IMR-90 (cell line): Measurements from ENCODE around the gene ANKRD7. TPM values are rescaled to one million over a fixed set of nuclear protein-coding genes. Genes with fewer than 3 reads are reported as not detected.

Experiments used
- ATAC-seq: fragments of 200-7000 bp; cut with Tn5 transposase; 2 replicates; pipeline ENCODE4 v1.9.1; 2020; ENCODE audit warnings: low read depth, mild to moderate bottlenecking, moderate library complexity
- BruUV-seq: library from RNA; stranded (reverse); fragments of 400-500 nt; replicated peaks from 2 replicates; lab custom pipeline; 2021; lab: Mats Ljungman, UMichigan
- CTCF ChIA-PET: fragments of 300-600 bp; formaldehyde crosslinking; extraction: SDS; loops from one replicate; lab custom pipeline; 2021; ENCODE audit warnings: antibody characterized with exemption; lab: Yijun Ruan, JAX
- POLR2A ChIA-PET: fragments of 300-600 bp; sonication (Branson Sonifier 250); formaldehyde crosslinking; loops from one replicate; lab custom pipeline; 2022; ENCODE audit warnings: antibody characterized with exemption; ENCODE audit not compliant: unreplicated experiment; lab: Charles Lee
- DNase-seq: peaks from one replicate; pipeline ENCODE4 v3.0.0; 2013
- H2AFZ ChIP-seq: replicated peaks from 2 replicates; pipeline ENCODE3; 2013; ENCODE audit warnings: low read length, mild to moderate bottlenecking; ENCODE audit not compliant: poor library complexity
- H2AK5ac ChIP-seq: 2 replicates; pipeline ENCODE4 v1.6.1; 2013; ENCODE audit warnings: low read depth, low read length, inconsistent platforms
- H2AK9ac ChIP-seq: replicated peaks from 2 replicates; pipeline ENCODE3; 2013; ENCODE audit warnings: mild to moderate bottlenecking, low read depth, low read length, moderate library complexity; ENCODE audit not compliant: poor library complexity
- H2BK120ac ChIP-seq: 2 replicates; pipeline ENCODE4 v1.6.1; 2013; ENCODE audit warnings: low read depth, low read length, inconsistent platforms
- H2BK15ac ChIP-seq: 3 replicates; pipeline ENCODE4 v1.6.1; 2013; ENCODE audit warnings: low read depth, low read length, inconsistent platforms
- H2BK20ac ChIP-seq: 2 replicates; pipeline ENCODE4 v1.6.1; 2013; ENCODE audit warnings: low read depth, mild to moderate bottlenecking, inconsistent platforms, low read length, moderate library complexity
- H2BK5ac ChIP-seq: 2 replicates; pipeline ENCODE4 v1.6.1; 2013; ENCODE audit warnings: mild to moderate bottlenecking, low read depth, low read length, inconsistent platforms; ENCODE audit not compliant: poor library complexity, severe bottlenecking
- H3K14ac ChIP-seq: replicated peaks from 2 replicates; pipeline ENCODE4 v1.6.1; 2013; ENCODE audit warnings: low read depth, low read length, inconsistent platforms
- H3K18ac ChIP-seq: 2 replicates; pipeline ENCODE4 v1.6.1; 2013; ENCODE audit warnings: low read depth, low read length, control low read depth
- H3K23ac ChIP-seq: 2 replicates; pipeline ENCODE4 v1.6.1; 2013; ENCODE audit warnings: low read depth, low read length, inconsistent platforms
- H3K27ac ChIP-seq: 2 replicates; pipeline ENCODE4 v1.5.1; 2013; ENCODE audit warnings: mild to moderate bottlenecking, control low read depth, low read length; ENCODE audit not compliant: insufficient read depth
- H3K27me3 ChIP-seq: 2 replicates; pipeline ENCODE4 v1.6.1; 2013; ENCODE audit warnings: low read length; ENCODE audit not compliant: control insufficient read depth, insufficient read depth
- H3K36me3 ChIP-seq: 2 replicates; pipeline ENCODE4 v1.6.1; 2013; ENCODE audit warnings: low read length, mixed read lengths; ENCODE audit not compliant: control insufficient read depth, insufficient read depth
- H3K4ac ChIP-seq: 2 replicates; pipeline ENCODE4 v1.6.1; 2013; ENCODE audit warnings: low read depth, low read length, inconsistent platforms
- H3K4me1 ChIP-seq: 2 replicates; pipeline ENCODE4 v1.6.1; 2013; ENCODE audit warnings: low read length, mixed read lengths; ENCODE audit not compliant: control insufficient read depth, insufficient read depth
- H3K4me2 ChIP-seq: 2 replicates; pipeline ENCODE4 v1.6.1; 2013; ENCODE audit warnings: low read depth, mild to moderate bottlenecking, control low read depth, low read length, moderate library complexity
- H3K4me3 ChIP-seq: 2 replicates; pipeline ENCODE4 v1.5.1; 2013; ENCODE audit warnings: low read depth, mild to moderate bottlenecking, control low read depth, low read length, moderate library complexity; ENCODE audit not compliant: insufficient read depth
- H3K56ac ChIP-seq: 2 replicates; pipeline ENCODE4 v1.6.1; 2013; ENCODE audit warnings: low read length, inconsistent platforms; ENCODE audit not compliant: insufficient read depth; ENCODE audit errors: extremely low read depth
- H3K79me1 ChIP-seq, 2 experiments: 2 replicates each; pipeline ENCODE4 v1.6.1; 2013; ENCODE audit warnings: low read length in 2 of 2, inconsistent platforms in 1 of 2, low read depth in 1 of 2
- H3K9ac ChIP-seq: 2 replicates; pipeline ENCODE4 v1.6.1; 2013; ENCODE audit warnings: low read depth, low read length, control low read depth
- H3K9me1 ChIP-seq: 2 replicates; pipeline ENCODE4 v1.6.1; 2013; ENCODE audit warnings: low read length, inconsistent platforms; ENCODE audit not compliant: insufficient read depth
- H3K9me3 ChIP-seq: 2 replicates; pipeline ENCODE4 v1.6.1; 2013; ENCODE audit warnings: low read length; ENCODE audit not compliant: control insufficient read depth, insufficient read depth
- H4K20me1 ChIP-seq: 2 replicates; pipeline ENCODE4 v1.6.1; 2013; ENCODE audit warnings: low read length, inconsistent platforms; ENCODE audit not compliant: insufficient read depth
- H4K5ac ChIP-seq: 2 replicates; pipeline ENCODE4 v1.6.1; 2013; ENCODE audit warnings: mild to moderate bottlenecking, low read depth, low read length, control low read depth
- H4K8ac ChIP-seq, 2 experiments: 2 replicates each; pipeline ENCODE4 v1.6.1; 2013; ENCODE audit warnings: low read depth in 2 of 2, low read length in 2 of 2, control low read depth in 1 of 2, inconsistent platforms in 1 of 2
- H4K91ac ChIP-seq: 2 replicates; pipeline ENCODE4 v1.6.1; 2013; ENCODE audit warnings: low read depth, low read length, inconsistent platforms; ENCODE audit not compliant: insufficient read depth
- BHLHE40 ChIP-seq: fragments of 150-350 bp; IDR thresholded peaks from 2 replicates; pipeline ENCODE4 v1.6.1; 2016; ENCODE audit warnings: mild to moderate bottlenecking, low read depth, low read length
- CEBPB ChIP-seq: IDR thresholded peaks from 2 replicates; pipeline ENCODE4 v1.6.1; 2012; ENCODE audit warnings: low read depth, low read length, improper control_type of control experiment
- FOS ChIP-seq: fragments of 150-350 bp; IDR thresholded peaks from 2 replicates; pipeline ENCODE4 v1.6.1; 2016; ENCODE audit warnings: low read depth, low read length
- MAZ ChIP-seq: IDR thresholded peaks from 2 replicates; pipeline ENCODE4 v1.6.1; 2012; ENCODE audit warnings: low read depth, mild to moderate bottlenecking, low read length, improper control_type of control experiment, moderate library complexity, borderline replicate concordance
- MXI1 ChIP-seq: IDR thresholded peaks from 2 replicates; pipeline ENCODE4 v1.6.1; 2012; ENCODE audit warnings: low read depth, mild to moderate bottlenecking, low read length, moderate library complexity, borderline replicate concordance
- NFE2L2 ChIP-seq: fragments of 150-350 bp; IDR thresholded peaks from 2 replicates; pipeline ENCODE4 v1.6.1; 2016; ENCODE audit warnings: low read depth, mild to moderate bottlenecking, low read length
- RAD21 ChIP-seq: IDR thresholded peaks from 2 replicates; pipeline ENCODE4 v1.6.1; 2012; ENCODE audit warnings: low read length, improper control_type of control experiment
- RCOR1 ChIP-seq: IDR thresholded peaks from 2 replicates; pipeline ENCODE4 v1.6.1; 2012; ENCODE audit warnings: mild to moderate bottlenecking, low read length, improper control_type of control experiment; ENCODE audit not compliant: insufficient replicate concordance
- SMC3 ChIP-seq: fragments of 150-350 bp; IDR thresholded peaks from 2 replicates; pipeline ENCODE4 v1.6.1; 2016; ENCODE audit warnings: low read depth, mild to moderate bottlenecking, antibody characterized with exemption, low read length, moderate library complexity
- USF2 ChIP-seq: fragments of 150-350 bp; IDR thresholded peaks from 2 replicates; pipeline ENCODE4 v1.6.1; 2017; ENCODE audit warnings: mild to moderate bottlenecking, antibody characterized with exemption, low read length, low read depth
- WGBS, 2 experiments: methylation state at CpG; one replicate each; pipeline versions ENCODE4 v1.1.5 to v1.1.7; 2013; ENCODE audit warnings: missing lambda C conversion rate in 2 of 2; ENCODE audit not compliant: insufficient read length in 1 of 2; ENCODE audit errors: extremely low coverage in 2 of 2; 5-methylcytosine and 5-hydroxymethylcytosine counted together
- dilution Hi-C: fragments of 300-500 bp; cut with HindIII; formaldehyde crosslinking; loops from one replicate; pipeline ENCODE4 v1.14.3; 2018; ENCODE audit warnings: low sequenced_read_pairs; ENCODE audit not compliant: unreplicated experiment
- in situ Hi-C: fragments of 300-500 bp; cut with MboI; formaldehyde crosslinking; loops from 3 replicates; pipeline ENCODE4 v1.14.3; 2019; ENCODE audit warnings: low sequenced_read_pairs, inconsistent platforms, mixed read lengths
- intact Hi-C: fragments of 100-400 bp; cut with micrococcal nuclease; formaldehyde crosslinking; loops from 2 replicates; pipeline ENCODE4 v1.10.0; 2022
- polyA plus RNA-seq, 3 experiments: library from polyadenylated mRNA; depleted of rRNA; stranded (reverse); fragments of >200 nt; gene quantifications; 2 replicates each; pipeline ENCODE4 v1.2.3, GENCODE V29; 2012; ENCODE audit warnings: low replicate concordance in 1 of 3
- total RNA-seq: library from RNA; depleted of rRNA; stranded (reverse); fragments of >200 nt; gene quantifications from 2 replicates; pipeline ENCODE4 v1.2.3, GENCODE V29; 2012
- TF ChIP-seq, protein P1 (sequence below): conservative IDR thresholded peaks from 2 replicates; pipeline ENCODE4 v1.5.1; 2012; ENCODE audit warnings: mild to moderate bottlenecking, low read depth, low read length, improper control_type of control experiment

The ANKRD7 gene
- total and polyA plus RNA-seq, 2 of the 4 experiments (the other 2 are of a cell fraction): 0.17 to 0.18 TPM

GRCh38 chr7:118179191-118179590 is 45.3 kb upstream of the ANKRD7 start:
- TF ChIP-seq USF2: no peak
- no peak for TF ChIP-seq SMC3
- TF ChIP-seq, protein P1, sequence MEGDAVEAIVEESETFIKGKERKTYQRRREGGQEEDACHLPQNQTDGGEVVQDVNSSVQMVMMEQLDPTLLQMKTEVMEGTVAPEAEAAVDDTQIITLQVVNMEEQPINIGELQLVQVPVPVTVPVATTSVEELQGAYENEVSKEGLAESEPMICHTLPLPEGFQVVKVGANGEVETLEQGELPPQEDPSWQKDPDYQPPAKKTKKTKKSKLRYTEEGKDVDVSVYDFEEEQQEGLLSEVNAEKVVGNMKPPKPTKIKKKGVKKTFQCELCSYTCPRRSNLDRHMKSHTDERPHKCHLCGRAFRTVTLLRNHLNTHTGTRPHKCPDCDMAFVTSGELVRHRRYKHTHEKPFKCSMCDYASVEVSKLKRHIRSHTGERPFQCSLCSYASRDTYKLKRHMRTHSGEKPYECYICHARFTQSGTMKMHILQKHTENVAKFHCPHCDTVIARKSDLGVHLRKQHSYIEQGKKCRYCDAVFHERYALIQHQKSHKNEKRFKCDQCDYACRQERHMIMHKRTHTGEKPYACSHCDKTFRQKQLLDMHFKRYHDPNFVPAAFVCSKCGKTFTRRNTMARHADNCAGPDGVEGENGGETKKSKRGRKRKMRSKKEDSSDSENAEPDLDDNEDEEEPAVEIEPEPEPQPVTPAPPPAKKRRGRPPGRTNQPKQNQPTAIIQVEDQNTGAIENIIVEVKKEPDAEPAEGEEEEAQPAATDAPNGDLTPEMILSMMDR: no peak
- no peak for TF ChIP-seq FOS
- no peak for TF ChIP-seq CEBPB
- no peak for TF ChIP-seq MAZ
- TF ChIP-seq NFE2L2: no peak
- TF ChIP-seq RCOR1: no peak
- no peak for TF ChIP-seq BHLHE40
- no peak for TF ChIP-seq RAD21
- TF ChIP-seq MXI1: no peak
- Histone ChIP-seq H3K56ac (no peak overlapping the region), H3K4me2 (no peak overlapping the region), H3K23ac (no peak overlapping the region), H2AK5ac (no peak overlapping the region), H3K79me1 (peaks cover 13 to 21% of the 10 kb centered on the region in 2 experiments; a peak in 3 of 4 replicates), H3K9ac (no peak overlapping the region), H3K27me3 (no peaks in the 10 kb centered on the region), H4K20me1 (no peaks in the 10 kb centered on the region), H2AFZ (no peak overlapping the region), H2BK120ac (no peak overlapping the region), H2AK9ac (no peak overlapping the region), H3K27ac (no peak overlapping the region), H2BK5ac (no peak overlapping the region), H4K91ac (no peak overlapping the region), H2BK20ac (no peak overlapping the region), H3K9me3 (no peaks in the 10 kb centered on the region), H2BK15ac (no peak overlapping the region), H4K8ac (no peak overlapping the region), H3K4ac (no peak overlapping the region), H3K4me1 (no peaks in the 10 kb centered on the region), H3K14ac (no peak overlapping the region), H3K18ac (no peak overlapping the region), H3K4me3 (no peak overlapping the region), H3K36me3 (no peaks in the 10 kb centered on the region), H3K9me1 (no peaks in the 10 kb centered on the region), H4K5ac (no peak overlapping the region)
- CTCF ChIA-PET: no interaction called here
- POLR2A ChIA-PET: no interaction called here
- intact Hi-C loops: no loop called here
- no CpG with 5 or more reads among the region's 2 CpGs for WGBS, 2 experiments
- ATAC-seq: no peak
- no TSS peak for BruUV-seq
- dilution Hi-C loops: no loop called here
- in situ Hi-C loops: no loop called here
- DNase-seq: no peak
